Mucosa of descending colon (tissue), 3 donors: ENCODE results near the gene RSU1. TPM values are rescaled to one million over a fixed set of nuclear protein-coding genes. Genes with fewer than 3 reads are reported as not detected.

Experiments
- ATAC-seq: fragments of 200-7000 bp; cut with Tn5 transposase; one replicate; pipeline ENCODE4 v1.9.1; 2020; ENCODE audit warnings: mild to moderate bottlenecking, moderate library complexity
- DNase-seq, 3 donors: peaks; one replicate each; pipeline ENCODE4 v3.0.0-alpha.2; 2020
- H3K36me3 ChIP-seq: fragments of 200-600 bp; one replicate; pipeline ENCODE4 v1.8.0; 2021; ENCODE audit warnings: low read depth, mild to moderate bottlenecking
- H3K4me1 ChIP-seq: fragments of 200-600 bp; one replicate; pipeline ENCODE4 v1.8.0; 2021; ENCODE audit warnings: low read depth, mild to moderate bottlenecking
- H3K4me3 ChIP-seq: fragments of 200-600 bp; one replicate; pipeline ENCODE4 v1.8.0; 2021; ENCODE audit warnings: mild to moderate bottlenecking
- H3K9me3 ChIP-seq: fragments of 200-600 bp; one replicate; pipeline ENCODE4 v1.8.0; 2021; ENCODE audit warnings: mild to moderate bottlenecking
- CTCF ChIP-seq: fragments of 200-600 bp; IDR thresholded peaks from one replicate; pipeline ENCODE4 v1.8.0; 2022; ENCODE audit warnings: antibody characterized with exemption, mild to moderate bottlenecking
- intact Hi-C, 2 donors: fragments of 100-400 bp; cut with DNase I in 1 of 2; cut with micrococcal nuclease in 1 of 2; formaldehyde crosslinking; loops; one replicate each; pipeline versions ENCODE4 v1.11.0 to v1.11.1; 2022; cut with DNase I, micrococcal nuclease
- total RNA-seq, 3 donors: library from RNA; stranded (reverse); fragmentation: NEBNext Ultra II Directional in 2 of 3; extraction: Animal tissue kit (Norgen Biotek cat#: 25700) in 2 of 3; gene quantifications; one replicate each; pipeline versions ENCODE4 v1.2.1 to v1.2.4, GENCODE V29; 2021 to 2023
- donor health status: DM: no; HTN: no; CAD: no; lungs with moderate emphysema.
- donor health status: DM: no; HTN: no; CAD: no.
- donor health status: DM: no; HTN: yes; CAD: no.

Gene RSU1
- total RNA-seq, 3 donors from 2014 or later: 67.2 to 94.8 (median 74.1) TPM

GRCh38 chr10:16689227-16689626 lies 128.0 kb downstream of the RSU1 start:
- Histone ChIP-seq H3K9me3 (no peaks in the 10 kb centered on the region), H3K36me3 (no peaks in the 10 kb centered on the region), H3K4me3 (no peak overlapping the region), H3K4me1 (no peaks in the 10 kb centered on the region)
- intact Hi-C loops: no loop called here
- TF ChIP-seq CTCF: no peak
- DNase-seq (no peak), ATAC-seq (no peak)

DNA sequence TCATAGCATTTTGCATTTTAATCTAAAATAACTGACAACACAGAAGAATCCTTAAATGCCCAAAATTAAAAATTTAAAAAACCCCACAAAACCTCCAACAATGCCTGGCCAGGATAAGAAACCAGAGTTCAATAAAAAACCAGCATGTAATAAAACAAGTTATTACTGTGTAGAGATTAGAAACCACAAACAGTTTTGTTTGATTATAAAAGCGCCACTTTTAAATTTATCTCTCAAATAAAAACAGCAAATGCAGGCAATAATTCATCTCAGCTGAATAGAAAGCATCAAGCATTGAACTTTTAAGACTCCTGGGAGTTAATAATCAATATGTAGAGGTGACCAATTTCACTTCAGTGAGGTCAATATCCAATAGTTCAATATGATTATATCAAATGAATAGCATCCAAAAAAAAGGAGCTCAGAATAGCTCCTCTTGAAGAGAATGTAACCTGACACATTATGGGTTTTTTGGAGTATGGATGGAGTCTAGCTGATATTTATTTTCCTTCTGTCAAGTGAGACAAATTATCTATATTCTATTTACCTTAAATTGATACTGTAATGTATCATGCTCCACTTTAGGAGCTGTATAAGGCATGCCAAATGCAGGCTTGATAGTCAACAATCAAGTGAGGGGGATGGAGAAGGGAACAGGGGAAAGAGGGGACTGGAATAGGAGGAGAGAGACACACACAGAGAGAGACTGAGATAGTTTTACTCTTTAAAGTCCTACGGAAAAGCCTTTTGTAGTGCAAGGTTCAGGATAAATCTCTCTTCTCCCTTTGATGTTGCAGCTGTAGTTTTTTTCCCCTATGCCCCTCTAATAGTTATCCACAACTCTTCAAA lies 130.9 kb downstream of the RSU1 start:
- Histone ChIP-seq H3K36me3 (no peaks in the 10 kb centered on the region), H3K9me3 (no peaks in the 10 kb centered on the region), H3K4me3 (no peak overlapping the region), H3K4me1 (no peaks in the 10 kb centered on the region)
- no peak for ATAC-seq
- DNase-seq: no peak
- no peak for TF ChIP-seq CTCF
- intact Hi-C loops: no loop called here

DNA sequence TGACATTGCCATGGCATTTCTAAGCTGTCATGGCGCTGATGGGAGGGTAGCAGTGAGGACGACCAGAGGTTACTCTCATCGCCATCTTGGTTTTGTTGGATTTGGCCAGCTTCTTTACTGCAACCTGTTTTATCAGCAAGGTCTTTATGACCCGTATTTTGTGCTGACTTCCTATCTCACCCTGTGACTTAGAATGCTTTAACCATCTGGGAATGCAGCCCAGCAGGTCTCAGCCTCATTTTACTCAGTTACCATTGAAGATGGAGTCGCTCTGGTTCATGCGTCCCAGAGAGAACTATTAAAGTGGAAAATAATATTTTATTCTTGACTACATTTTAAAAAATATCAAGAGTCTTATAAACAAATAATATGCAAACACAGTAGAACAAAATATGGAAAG lies 131.7 kb downstream of the RSU1 start:
- intact Hi-C loops: no loop called here
- H3K4me1 ChIP-seq: no peaks in the 10 kb centered on the region
- ATAC-seq (no peak), DNase-seq (peak in 1 of 3 donors; percentile 34)
- H3K9me3 ChIP-seq: no peaks in the 10 kb centered on the region
- TF ChIP-seq CTCF: no peak
- H3K4me3 ChIP-seq: no peak overlapping the region
- H3K36me3 ChIP-seq: no peaks in the 10 kb centered on the region

DNA sequence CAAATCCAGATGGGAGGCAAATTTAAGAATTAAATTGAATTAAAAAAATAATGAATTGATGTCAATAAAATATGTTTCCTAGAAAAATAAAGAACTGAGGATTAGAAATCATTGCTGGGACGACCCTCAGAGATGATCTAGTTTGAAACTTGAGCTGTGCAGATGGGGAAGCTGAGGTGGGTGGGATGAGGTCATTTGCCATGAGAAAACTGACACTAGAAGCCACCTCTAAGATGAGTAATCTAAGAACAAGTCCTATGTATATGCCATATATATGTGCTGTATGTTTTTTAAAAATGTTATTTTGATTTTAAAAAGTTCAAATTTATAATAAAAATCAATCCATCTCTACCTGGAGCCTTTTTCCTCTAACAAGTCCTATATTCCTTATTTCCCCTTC lies 135.7 kb downstream of the RSU1 start:
- ATAC-seq (no peak), DNase-seq (no peak)
- no peaks in the 10 kb centered on the region for H3K36me3 ChIP-seq
- no peaks in the 10 kb centered on the region for H3K4me1 ChIP-seq
- intact Hi-C loops: no loop called here
- TF ChIP-seq CTCF: no peak
- no peak overlapping the region for H3K4me3 ChIP-seq
- H3K9me3 ChIP-seq: no peaks in the 10 kb centered on the region

- Histone ChIP-seq H3K4me1 (no peaks in the 10 kb centered on the region), H3K9me3 (no peaks in the 10 kb centered on the region), H3K4me3 (no peak overlapping the region), H3K36me3 (no peaks in the 10 kb centered on the region)
- intact Hi-C loops: no loop called here
- ATAC-seq (no peak), DNase-seq (no peak)
- TF ChIP-seq CTCF: no peak
Observed at GRCh38 chr10:16679511-16679910, 137.7 kb downstream of the RSU1 start.
